CD4-positive, alpha-beta T cell treated with Interferon alpha-2 for 1 hour (primary cell): ENCODE results near the gene SPATA6L.

ENCODE experiments used
- DNase-seq, 2 donors: peaks; one replicate each; pipeline ENCODE4 v3.0.0-alpha.2; 2020 to 2022

Gene SPATA6L

DNA sequence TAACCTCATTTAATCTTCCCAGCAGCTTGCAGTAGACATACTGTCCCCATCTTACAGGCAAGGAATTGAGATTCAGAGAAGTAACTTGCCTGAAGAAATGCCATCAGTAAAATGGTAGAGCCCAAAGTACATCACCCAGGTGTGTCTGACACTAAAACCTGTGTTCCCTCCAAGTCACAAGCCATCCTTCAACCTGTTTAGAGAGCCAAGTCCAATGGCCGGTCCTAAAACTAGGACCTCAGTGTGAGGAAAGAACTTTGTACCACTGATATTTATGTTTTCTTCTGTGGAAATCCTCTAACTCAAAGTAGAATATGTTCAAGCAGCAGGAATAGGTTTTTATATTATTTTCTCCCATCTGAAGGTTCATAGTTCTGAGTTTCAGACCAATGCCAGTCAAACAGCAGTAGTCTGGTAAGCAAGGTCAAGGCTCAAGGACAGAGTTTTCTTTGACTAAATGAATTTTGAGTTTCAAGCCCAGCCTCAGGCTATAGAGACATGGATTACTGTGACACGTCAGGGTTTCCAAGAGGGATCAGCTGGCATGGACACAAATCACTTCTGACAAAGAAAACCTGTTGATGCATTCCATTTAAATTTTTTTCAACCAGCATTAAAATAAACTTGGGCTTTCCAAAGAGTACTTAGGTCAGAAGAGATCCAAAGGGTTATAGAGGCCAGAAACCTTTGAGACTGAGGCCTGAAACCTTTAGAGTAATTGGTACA lies 85.1 kb downstream of the SPATA6L start:
- DNase-seq: no peak

DNA sequence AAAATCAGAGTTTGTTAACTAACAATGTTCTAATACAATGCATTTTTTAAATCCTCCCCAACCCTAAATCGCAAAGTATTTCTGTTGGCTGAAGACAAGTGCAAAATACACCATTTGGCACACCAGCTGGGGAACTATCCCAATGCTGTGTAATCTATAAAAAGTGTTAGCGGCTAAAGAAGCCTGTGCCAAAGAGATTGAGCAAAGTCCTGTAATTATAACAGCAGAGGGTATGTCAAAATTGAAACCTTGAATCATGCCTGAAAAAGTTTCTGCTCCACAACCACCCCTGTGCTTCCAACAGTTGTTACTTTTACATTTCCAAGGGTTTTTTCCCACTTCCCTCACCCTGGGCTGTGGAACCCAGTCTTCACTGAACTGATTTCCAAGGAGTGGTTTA lies 87.3 kb downstream of the SPATA6L start:
- no peak for DNase-seq

DNA sequence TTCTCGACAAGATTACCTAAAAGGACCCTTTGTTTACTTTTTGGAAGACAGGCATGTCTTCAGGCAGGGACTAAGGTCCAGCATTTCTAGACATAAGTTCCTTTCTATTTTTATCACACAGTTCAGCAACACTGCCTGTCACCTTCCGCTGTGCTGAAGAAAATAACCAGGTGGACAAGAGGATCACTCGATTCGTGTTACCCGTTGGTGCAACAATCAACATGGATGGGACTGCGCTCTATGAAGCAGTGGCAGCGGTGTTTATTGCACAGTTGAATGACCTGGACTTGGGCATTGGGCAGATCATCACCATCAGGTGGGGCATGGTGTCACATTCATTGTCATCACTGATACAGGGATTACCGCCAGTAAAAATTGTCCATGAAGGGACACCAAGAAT lies 89.8 kb downstream of the SPATA6L start:
- DNase-seq: no peak

DNA sequence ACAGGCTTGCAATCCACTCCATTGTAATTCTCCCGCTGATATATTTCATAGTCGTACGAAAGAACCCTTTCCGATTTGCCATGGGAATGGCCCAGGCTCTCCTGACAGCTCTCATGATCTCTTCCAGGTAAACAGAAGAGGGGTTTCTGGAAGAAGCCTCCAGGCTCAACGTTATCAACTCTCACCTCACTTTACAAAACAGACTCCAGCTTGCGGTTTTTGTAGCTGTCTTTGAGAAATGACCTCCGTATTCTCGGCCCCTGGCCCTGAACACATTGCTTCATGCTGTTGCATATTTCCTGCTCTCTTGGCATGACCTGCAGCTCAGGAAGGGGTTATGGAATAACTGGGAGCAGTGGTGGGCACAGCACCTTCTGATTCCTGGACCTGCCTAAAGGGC lies 90.3 kb downstream of the SPATA6L start:
- DNase-seq: no peak

DNA sequence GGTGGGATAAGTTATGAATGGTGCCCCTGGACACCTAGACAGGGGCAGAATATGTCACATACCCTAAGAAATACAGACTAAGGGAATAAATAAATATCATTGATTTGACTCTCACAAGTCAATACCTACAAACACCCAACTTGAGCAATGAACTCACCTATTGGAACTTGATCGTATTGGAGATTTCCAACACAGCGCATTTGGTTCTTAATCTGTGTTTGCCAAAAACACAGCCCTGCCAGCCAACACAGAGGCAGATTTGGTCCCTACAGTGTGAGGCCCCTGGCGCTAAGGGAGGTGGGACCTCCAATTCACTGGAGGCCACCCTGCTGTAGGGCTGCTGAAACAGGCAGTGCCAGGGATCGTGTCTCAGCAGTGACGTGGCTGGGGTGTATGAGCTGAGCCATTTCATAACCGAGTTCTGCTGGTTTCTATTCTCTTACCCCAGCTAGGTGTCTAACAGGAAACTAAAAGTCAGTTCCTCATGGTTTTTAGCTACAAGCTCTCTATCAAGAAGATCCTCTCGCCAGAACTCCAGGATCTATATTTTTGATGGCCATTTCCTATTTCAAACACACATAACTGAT lies 91.5 kb downstream of the SPATA6L start:
- DNase-seq: no peak

DNA sequence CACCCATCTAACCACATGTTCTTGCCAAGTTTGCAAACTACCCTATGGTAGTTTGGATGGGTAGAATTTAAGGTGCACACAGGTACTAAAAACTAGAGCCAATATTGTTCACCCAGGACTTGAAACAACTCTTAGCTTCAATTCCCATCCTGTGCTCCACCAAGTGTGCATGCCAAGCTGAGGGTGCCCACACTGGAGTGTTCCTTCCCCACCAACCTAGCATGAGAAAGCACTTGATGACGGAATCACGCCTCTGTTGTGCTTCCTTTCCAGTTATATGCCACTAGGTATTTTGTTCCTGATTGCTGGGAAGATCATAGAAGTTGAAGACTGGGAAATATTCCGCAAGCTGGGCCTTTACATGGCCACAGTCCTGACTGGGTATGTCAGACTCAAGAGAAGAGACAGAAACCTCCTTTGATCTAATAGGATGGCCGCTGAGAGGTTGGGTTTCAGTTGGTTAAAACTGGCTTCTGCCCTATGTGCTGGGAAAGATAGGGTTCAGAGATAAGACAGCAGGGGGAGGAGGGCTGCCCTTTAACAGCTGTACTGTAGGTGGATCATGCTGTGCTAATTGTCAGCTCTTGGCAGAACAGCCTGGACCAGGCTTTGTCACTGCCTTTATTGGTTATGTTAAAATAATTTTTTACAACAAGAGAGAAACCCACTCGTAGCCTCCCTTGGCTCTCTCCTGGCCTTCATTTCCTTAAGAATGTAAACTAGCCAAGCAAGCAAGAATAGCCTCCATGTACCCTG lies 92.5 kb downstream of the SPATA6L start:
- DNase-seq: no peak

DNA sequence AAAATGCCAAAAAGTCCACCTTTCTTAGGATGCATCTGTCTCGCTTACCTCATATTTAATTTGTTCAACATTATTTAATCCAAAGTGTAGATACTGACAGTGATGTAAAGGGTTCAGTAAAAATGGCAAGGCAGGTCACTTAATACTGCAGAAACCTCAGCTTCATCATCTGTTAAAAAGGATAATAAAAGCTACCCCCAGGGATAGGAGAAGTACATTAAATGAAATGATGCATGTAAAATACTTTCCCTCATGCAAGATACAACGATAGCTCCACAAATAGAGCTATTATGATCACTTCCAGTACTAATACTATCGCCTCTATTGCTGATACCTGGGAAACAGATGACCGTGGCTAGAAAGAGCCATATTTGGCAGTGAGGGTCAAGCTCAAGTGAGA lies 93.1 kb downstream of the SPATA6L start:
- DNase-seq: no peak

DNA sequence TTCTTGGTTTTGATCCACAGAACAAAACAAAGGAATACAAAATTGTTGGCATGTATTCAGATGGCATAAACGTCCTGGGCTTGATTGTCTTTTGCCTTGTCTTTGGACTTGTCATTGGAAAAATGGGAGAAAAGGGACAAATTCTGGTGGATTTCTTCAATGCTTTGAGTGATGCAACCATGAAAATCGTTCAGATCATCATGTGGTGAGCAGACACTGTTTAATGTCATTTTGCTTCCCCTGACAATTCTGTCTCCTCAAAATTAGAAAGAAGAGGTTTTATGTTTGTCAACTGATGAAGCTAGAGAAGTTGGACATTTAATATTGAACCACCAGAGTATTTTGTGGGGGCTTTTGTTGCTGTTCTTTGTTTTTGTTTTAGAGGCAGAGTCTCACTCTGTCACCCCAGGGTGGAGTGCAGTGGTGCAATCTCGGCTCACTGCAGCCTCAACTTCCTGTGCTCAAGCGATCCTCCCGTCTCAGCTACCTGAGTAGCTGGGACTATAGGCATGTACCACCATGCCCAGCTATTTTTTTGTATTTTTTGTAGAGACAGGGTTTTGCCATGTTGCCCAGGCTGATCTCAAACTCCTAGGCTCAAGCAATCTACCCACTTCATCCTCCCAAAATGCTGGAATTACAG lies 94.0 kb downstream of the SPATA6L start:
- peak in 1 of 2 donors; percentile 18 for DNase-seq

DNA sequence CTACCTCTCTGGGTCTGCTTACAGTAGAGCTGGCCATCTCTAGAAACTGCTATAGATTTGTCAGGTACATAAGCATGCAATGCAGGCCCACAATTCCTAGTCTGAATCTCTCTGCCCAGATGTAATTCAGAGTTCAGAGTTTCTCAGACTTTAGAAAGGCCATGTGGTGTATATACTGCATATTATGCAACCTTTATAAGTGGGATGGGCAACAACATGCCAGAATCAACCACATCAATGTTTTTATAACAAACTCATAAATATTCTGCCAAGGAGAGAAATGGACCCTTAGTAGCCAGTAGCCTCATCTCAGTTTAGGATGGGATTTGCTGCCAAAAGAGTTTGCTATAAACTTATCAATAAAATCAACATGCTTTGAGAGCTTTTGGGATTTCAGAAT lies 97.2 kb downstream of the SPATA6L start:
- DNase-seq: no peak

DNA sequence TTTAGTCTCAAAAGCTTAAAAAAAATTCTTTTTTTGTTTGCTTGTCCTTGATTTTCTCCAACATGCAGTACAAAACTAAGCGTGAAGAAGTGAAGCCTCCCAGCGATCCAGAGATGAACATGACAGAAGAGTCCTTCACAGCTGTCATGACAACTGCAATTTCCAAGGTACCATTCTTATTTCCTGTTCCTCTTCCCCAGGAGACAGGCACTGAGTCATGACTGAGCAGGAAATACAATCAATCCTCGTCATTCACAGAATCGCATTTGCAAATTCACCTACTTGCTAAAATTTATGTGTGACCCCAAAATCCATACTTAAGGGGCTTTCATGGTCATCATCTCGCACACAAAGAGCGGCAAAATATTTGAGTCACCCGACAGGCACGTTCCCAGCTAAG lies 98.7 kb downstream of the SPATA6L start:
- DNase-seq: no peak

DNA sequence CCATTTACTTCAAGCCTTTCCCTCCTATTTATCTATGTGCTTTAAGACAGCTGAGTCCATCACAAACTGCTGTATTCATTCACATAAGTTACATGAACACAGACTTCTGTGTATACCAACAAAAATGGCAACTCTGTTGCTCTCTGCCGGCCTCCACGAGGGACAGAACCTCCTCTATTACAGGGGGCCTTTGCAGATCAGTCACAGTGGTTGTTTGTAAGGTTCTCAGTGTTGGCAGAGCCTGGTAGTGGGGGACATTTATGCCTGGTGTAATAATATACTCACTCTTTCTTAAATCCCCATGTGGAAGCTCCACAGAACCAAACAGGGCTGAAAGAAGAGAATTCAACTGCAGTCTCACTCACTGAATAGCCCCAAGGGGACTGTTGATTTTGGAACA lies 99.5 kb downstream of the SPATA6L start:
- no peak for DNase-seq

DNA sequence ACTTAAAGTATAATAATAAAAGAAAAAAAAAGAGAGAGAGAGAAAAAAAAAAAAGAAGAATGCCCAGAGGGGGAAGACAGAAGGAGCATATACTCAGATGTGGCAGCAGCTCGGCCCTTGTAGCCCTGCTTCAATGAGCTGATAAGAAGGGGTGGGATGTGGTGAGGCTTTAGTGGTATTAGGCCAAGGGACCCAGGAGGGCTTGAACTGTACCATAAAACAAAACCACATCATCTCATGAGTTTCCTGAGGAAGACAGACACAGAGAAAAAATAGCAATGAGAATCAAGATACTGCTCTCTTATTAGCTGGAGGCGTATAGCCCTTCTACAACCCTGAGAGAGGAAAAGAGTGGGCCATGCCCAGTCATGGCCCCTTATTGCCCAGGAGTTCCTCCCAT lies 103.2 kb downstream of the SPATA6L start:
- DNase-seq: no peak

DNA sequence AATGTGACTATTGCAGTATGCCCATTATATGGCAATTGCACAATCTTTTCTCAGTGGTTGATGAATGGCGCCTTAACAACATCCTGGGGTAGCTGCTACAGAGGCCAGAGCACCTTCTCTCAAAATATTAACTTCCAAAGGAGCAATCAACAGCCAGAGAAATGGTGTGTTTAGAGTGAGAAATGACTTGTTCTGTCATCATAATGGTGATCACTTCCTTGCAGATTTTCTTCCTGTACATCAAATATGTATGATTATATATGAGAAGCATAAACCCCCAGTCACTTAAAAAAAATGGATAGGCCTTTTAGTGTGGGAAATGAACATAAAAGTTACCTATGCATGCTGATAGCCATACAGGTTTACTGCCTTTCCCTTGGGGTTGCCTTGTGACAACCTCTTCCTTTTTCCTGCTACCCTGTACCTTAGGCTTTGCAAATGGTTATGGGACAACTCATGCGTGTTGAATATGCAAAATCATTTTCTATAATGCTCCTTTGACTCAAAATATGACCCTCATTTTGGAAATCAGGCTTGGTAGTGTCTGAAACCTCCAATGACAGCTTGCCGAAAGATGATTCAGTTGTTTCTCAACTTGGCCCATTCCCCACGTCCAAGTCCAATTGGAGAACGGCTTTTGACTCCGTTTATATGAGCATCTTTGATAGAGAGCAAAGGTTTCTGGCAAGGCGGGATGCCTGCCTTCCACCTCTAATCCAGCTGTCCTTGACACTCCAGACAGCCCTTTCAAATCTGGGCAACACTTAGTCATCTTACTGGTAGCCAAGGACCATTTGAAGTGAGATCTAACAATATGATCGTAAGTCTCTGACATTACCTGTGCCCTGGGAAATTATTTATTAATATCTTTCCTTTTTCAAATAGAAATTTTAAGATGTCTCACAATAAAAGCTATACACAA lies 106.8 kb downstream of the SPATA6L start:
- no peak for DNase-seq

DNA sequence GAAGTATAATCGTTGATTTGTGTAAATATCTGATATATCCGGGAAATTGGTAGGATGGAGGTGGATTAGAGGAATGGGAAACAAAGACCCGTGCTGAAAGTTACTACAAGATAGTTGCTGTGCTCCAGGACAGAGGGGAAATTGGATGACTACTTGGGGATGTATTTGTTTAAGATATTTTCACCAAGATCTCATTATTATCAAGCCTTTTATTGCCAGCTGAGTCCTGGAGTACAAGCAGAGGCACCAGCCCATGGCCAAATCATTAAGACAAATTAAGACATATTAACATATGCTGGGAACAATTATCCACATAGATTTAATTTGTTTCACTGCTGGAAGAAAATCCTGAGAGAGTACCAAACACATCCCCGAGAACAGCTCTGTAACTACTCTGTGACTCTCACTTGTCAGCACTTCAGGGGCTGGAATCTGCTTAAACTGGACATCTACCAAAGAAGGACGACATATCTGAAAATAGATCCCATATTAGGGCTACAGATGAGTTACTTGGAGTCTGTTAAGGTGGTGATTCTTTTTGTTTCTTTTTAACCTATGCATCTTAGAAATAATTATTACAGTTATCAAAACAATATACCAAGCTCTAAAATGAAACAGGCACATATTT lies 107.8 kb downstream of the SPATA6L start:
- no peak for DNase-seq

DNA sequence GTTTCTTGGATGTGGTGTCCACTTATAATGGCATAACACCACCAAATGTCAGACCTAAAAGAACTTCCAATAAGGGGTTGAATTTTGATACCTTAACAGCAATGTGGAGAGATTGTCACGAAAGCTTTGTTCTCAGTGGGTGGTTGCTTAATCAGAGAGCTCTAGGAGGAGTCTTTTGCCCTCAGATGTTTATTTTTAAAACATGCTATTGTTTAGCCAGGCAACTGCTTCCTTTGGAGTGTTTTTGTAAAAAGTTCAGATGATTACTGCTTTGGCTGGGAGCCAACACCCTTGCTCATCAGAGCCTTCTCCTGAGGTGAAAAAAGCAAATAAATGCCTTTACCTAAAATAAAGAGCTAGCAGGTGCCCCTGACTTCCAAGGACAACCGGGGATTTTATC lies 111.0 kb downstream of the SPATA6L start:
- no peak for DNase-seq

DNA sequence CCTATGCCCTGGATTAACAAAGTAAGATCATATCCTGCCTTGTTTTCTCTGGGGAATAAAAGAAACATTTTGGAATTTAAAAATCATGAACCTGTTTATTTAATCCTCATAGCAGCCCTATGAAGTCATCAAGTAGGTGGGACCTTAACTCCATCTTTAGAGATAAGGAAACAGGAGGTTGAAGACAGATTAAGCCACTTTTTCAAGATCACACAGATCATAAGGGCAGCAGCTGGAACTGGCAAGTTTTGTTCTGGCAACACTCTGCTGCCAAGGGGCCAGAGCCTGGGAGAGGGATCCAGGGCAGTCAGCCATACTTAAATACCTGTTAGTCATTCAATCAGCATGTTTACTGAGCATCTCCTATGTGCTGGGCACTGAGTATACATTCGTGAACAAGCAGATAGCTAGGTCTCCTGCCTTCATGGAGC lies 112.3 kb downstream of the SPATA6L start:
- no peak for DNase-seq

DNA sequence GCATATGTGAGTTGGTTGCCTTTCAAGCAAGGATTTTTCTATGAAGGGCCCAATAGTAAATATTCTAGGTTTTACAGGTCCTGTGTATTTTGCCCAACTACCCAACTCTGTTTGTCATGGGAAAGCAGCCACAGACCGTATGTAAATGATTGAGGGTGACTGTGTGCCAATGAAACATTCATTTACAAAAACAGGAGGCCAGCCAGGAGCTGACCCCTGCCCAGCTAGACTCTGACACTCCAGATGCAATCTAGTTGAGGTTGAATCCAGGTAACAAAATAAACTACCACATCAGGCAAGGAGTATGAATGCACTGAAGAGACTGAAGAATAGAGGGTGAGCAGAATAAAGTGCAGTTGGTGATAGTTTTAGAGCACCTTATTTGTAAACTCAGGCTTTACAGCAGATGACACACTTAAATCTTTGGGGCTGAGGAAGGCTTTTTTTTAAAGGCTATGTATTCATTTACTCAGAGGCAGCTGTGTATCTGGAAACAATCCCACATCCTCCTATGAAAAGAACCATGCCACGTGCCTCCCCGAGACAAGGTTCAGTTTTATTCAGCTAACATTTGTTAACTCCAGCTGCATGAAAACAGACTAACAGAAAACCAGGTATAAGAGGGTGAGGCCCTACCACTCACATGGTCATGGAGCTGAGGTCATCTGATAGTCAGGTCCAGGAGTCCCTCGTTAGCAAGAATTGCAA lies 115.3 kb downstream of the SPATA6L start:
- no peak for DNase-seq

DNA sequence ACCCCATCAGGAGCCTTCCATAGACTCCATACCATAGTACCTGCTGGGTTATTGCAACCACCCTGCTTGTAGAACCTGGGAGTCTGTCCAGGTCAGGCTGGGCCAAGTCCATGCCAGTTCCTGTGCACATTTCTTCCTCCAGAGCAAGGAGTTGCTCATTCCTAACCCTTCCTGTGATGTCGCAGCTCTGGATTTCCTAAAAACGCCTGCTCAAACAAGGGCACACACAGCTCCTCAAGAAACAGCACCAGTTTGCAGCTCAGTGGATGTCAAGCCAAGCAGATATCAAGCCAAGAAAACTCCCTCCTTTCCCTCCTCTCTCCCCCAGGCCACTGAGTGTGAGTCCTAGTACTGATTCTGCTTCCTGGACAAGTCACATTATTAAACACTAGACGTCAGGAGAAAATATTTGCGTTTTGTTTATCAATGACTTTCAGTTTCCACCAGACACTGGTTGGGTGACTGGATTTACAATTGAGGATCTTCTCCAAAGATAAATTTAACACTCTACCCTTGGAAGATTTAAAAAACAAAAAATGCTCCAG lies 116.5 kb downstream of the SPATA6L start:
- no peak for DNase-seq

DNA sequence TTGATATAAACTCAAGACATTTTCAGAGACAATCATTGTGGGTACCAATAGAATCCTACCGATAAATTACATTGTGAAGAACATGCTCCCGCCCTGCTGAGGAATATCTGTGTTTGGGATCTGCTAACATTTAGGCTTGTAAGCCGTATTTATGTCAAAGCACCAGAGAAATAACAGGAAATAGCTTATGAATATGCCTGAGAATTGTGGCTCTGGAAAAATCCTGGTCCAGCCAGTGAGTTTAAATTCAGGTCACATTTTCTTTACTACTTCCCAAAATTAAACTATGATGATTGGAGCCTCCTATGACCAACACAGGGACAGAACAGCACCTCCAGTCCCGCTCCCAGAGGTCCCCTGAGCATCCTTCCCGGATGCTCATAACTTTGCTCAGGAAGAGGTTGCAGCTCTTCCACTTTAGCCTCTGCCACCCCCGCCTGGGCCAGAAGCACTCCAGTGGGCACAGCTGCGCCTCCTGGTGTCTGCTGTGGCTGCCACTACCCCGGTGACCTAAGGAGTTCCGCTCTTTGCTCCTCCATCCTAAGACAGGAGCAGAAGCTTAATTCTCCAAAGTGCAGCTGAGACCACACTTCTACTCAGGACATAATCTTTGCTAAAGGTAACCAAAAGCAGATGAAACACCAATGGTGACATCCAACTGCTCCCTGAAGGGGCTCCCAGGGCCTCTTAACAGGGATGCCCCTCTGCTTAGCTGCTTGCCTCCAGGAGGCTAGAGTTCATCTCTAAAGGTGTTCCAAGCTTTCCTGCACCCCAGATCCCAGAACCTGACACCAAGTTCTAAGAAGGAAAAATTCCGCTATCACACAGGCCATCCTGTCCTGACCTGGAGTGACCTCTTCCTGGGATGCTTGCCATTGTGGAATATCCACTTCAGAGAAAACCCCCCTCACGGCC lies 117.2 kb downstream of the SPATA6L start:
- DNase-seq: no peak
